Measurements from ENCODE around the gene ELOVL4. TPM values are rescaled to one million over a fixed set of nuclear protein-coding genes. Genes with fewer than 3 reads are reported as not detected.

Gene ELOVL4
- total and polyA plus RNA-seq, 5 donors from 2014 or later: 0.10 to 0.72 (median 0.25) TPM; not detected in 1

GRCh38 chr6:79909517-79909916 is 37.8 kb downstream of the ELOVL4 start:
- H3K27ac Mint-ChIP-seq: no peak overlapping the region
- H3K36me3 Mint-ChIP-seq: no peaks in the 10 kb centered on the region
- H3K27me3 ChIP-seq (ENCODE audit: control insufficient read depth, insufficient read depth, low read length): peaks cover 7% of the 10 kb centered on the region
- H3K27ac ChIP-seq (ENCODE audit: insufficient read depth, low read length, poor library complexity, severe bottlenecking): no peak overlapping the region
- H3K36me3 ChIP-seq (ENCODE audit: control insufficient read depth, insufficient read depth, low read length): no peaks in the 10 kb centered on the region
- H3K4me1 ChIP-seq (ENCODE audit: control insufficient read depth, insufficient read depth, low read length, poor library complexity, severe bottlenecking): no peaks in the 10 kb centered on the region
- no peak overlapping the region for H3K4me3 ChIP-seq (ENCODE audit: low read depth, low read length)
- H3K27me3 Mint-ChIP-seq: peaks cover 21% of the 10 kb centered on the region
- DNase-seq (no peak), ATAC-seq (ENCODE audit: low read depth in 2 of 2) (no peak)
- H3K4me1 Mint-ChIP-seq: no peaks in the 10 kb centered on the region
- H3K9me3 Mint-ChIP-seq: peaks cover 0 to 2% (median 0%) of the 10 kb centered on the region in 7 donors
- no peak overlapping the region for H3K4me3 Mint-ChIP-seq
- H3K9me3 ChIP-seq (ENCODE audit: control insufficient read depth in 2 of 2, low read length in 2 of 2): no peaks in the 10 kb centered on the region

- Histone ChIP-seq H3K4me1 (ENCODE audit: control insufficient read depth, insufficient read depth, low read length, poor library complexity, severe bottlenecking) (no peaks in the 10 kb centered on the region), H3K4me3 (ENCODE audit: low read depth, low read length) (no peak overlapping the region), H3K27ac (ENCODE audit: insufficient read depth, low read length, poor library complexity, severe bottlenecking) (no peak overlapping the region), H3K27me3 (ENCODE audit: control insufficient read depth, insufficient read depth, low read length) (peaks cover 4% of the 10 kb centered on the region), H3K36me3 (ENCODE audit: control insufficient read depth, insufficient read depth, low read length) (no peaks in the 10 kb centered on the region), H3K9me3 (ENCODE audit: control insufficient read depth in 2 of 2, low read length in 2 of 2) (no peaks in the 10 kb centered on the region)
- H3K4me1 Mint-ChIP-seq: no peaks in the 10 kb centered on the region
- H3K36me3 Mint-ChIP-seq: no peaks in the 10 kb centered on the region
- no peak for DNase-seq
- H3K9me3 Mint-ChIP-seq: peaks cover 0 to 2% (median 0%) of the 10 kb centered on the region in 7 donors
- H3K27me3 Mint-ChIP-seq: no peaks in the 10 kb centered on the region
- no peak overlapping the region for H3K4me3 Mint-ChIP-seq
- no peak overlapping the region for H3K27ac Mint-ChIP-seq
- no peak for ATAC-seq (ENCODE audit: low read depth in 2 of 2)
Observed at GRCh38 chr6:79902046-79902445, 45.3 kb downstream of the ELOVL4 start.

- Mint-ChIP-seq H3K36me3 (no peaks in the 10 kb centered on the region), H3K27ac (no peak overlapping the region), H3K9me3 (peaks cover 0 to 1% (median 0%) of the 10 kb centered on the region in 7 donors), H3K4me1 (no peaks in the 10 kb centered on the region), H3K27me3 (peaks cover 6% of the 10 kb centered on the region), H3K4me3 (no peak overlapping the region)
- Histone ChIP-seq H3K36me3 (ENCODE audit: control insufficient read depth, insufficient read depth, low read length) (no peaks in the 10 kb centered on the region), H3K27ac (ENCODE audit: insufficient read depth, low read length, poor library complexity, severe bottlenecking) (no peak overlapping the region), H3K27me3 (ENCODE audit: control insufficient read depth, insufficient read depth, low read length) (peaks cover 3% of the 10 kb centered on the region), H3K4me3 (ENCODE audit: low read depth, low read length) (no peak overlapping the region), H3K4me1 (ENCODE audit: control insufficient read depth, insufficient read depth, low read length, poor library complexity, severe bottlenecking) (no peaks in the 10 kb centered on the region), H3K9me3 (ENCODE audit: control insufficient read depth in 2 of 2, low read length in 2 of 2) (no peaks in the 10 kb centered on the region)
- ATAC-seq (ENCODE audit: low read depth in 2 of 2) (no peak), DNase-seq (no peak)
Observed at GRCh38 chr6:79898076-79898475, 49.3 kb downstream of the ELOVL4 start.

GRCh38 chr6:79896075-79896449 is 51.3 kb downstream of the ELOVL4 start:
- Histone ChIP-seq H3K36me3 (ENCODE audit: control insufficient read depth, insufficient read depth, low read length) (no peaks in the 10 kb centered on the region), H3K4me3 (ENCODE audit: low read depth, low read length) (no peak overlapping the region), H3K9me3 (ENCODE audit: control insufficient read depth in 2 of 2, low read length in 2 of 2) (no peaks in the 10 kb centered on the region), H3K27me3 (ENCODE audit: control insufficient read depth, insufficient read depth, low read length) (peaks cover 2% of the 10 kb centered on the region), H3K4me1 (ENCODE audit: control insufficient read depth, insufficient read depth, low read length, poor library complexity, severe bottlenecking) (no peaks in the 10 kb centered on the region), H3K27ac (ENCODE audit: insufficient read depth, low read length, poor library complexity, severe bottlenecking) (no peak overlapping the region)
- Mint-ChIP-seq H3K36me3 (no peaks in the 10 kb centered on the region), H3K9me3 (peaks cover 0 to 11% (median 0%) of the 10 kb centered on the region in 7 donors), H3K27ac (no peak overlapping the region), H3K4me1 (no peaks in the 10 kb centered on the region), H3K4me3 (no peak overlapping the region), H3K27me3 (peaks cover 9% of the 10 kb centered on the region)
- ATAC-seq (ENCODE audit: low read depth in 2 of 2) (no peak), DNase-seq (no peak)

- peaks cover 9% of the 10 kb centered on the region for H3K27me3 Mint-ChIP-seq
- peaks cover 0 to 14% (median 0%) of the 10 kb centered on the region in 7 donors for H3K9me3 Mint-ChIP-seq
- Histone ChIP-seq H3K9me3 (ENCODE audit: control insufficient read depth in 2 of 2, low read length in 2 of 2) (no peaks in the 10 kb centered on the region), H3K36me3 (ENCODE audit: control insufficient read depth, insufficient read depth, low read length) (no peaks in the 10 kb centered on the region), H3K4me3 (ENCODE audit: low read depth, low read length) (no peak overlapping the region), H3K27ac (ENCODE audit: insufficient read depth, low read length, poor library complexity, severe bottlenecking) (no peak overlapping the region), H3K4me1 (ENCODE audit: control insufficient read depth, insufficient read depth, low read length, poor library complexity, severe bottlenecking) (no peaks in the 10 kb centered on the region), H3K27me3 (ENCODE audit: control insufficient read depth, insufficient read depth, low read length) (peaks cover 2% of the 10 kb centered on the region)
- H3K4me3 Mint-ChIP-seq: no peak overlapping the region
- no peak overlapping the region for H3K27ac Mint-ChIP-seq
- H3K4me1 Mint-ChIP-seq: no peaks in the 10 kb centered on the region
- DNase-seq (no peak), ATAC-seq (ENCODE audit: low read depth in 2 of 2) (no peak)
- no peaks in the 10 kb centered on the region for H3K36me3 Mint-ChIP-seq
Observed at GRCh38 chr6:79895382-79896074, 51.8 kb downstream of the ELOVL4 start.

GRCh38 chr6:79894939-79895338 is 52.4 kb downstream of the ELOVL4 start:
- H3K9me3 ChIP-seq (ENCODE audit: control insufficient read depth in 2 of 2, low read length in 2 of 2): no peaks in the 10 kb centered on the region
- H3K36me3 ChIP-seq (ENCODE audit: control insufficient read depth, insufficient read depth, low read length): no peaks in the 10 kb centered on the region
- no peaks in the 10 kb centered on the region for H3K27me3 ChIP-seq (ENCODE audit: control insufficient read depth, insufficient read depth, low read length)
- H3K27ac Mint-ChIP-seq: no peak overlapping the region
- H3K4me3 ChIP-seq (ENCODE audit: low read depth, low read length): no peak overlapping the region
- no peaks in the 10 kb centered on the region for H3K36me3 Mint-ChIP-seq
- no peaks in the 10 kb centered on the region for H3K4me1 ChIP-seq (ENCODE audit: control insufficient read depth, insufficient read depth, low read length, poor library complexity, severe bottlenecking)
- no peaks in the 10 kb centered on the region for H3K4me1 Mint-ChIP-seq
- peaks cover 9% of the 10 kb centered on the region for H3K27me3 Mint-ChIP-seq
- ATAC-seq (ENCODE audit: low read depth in 2 of 2): no peak
- H3K4me3 Mint-ChIP-seq: no peak overlapping the region
- no peak for DNase-seq
- H3K27ac ChIP-seq (ENCODE audit: insufficient read depth, low read length, poor library complexity, severe bottlenecking): no peak overlapping the region
- H3K9me3 Mint-ChIP-seq: peaks cover 0 to 20% (median 0%) of the 10 kb centered on the region in 7 donors

GRCh38 chr6:79888587-79888986 is 58.8 kb downstream of the ELOVL4 start:
- H3K4me3 Mint-ChIP-seq: no peak overlapping the region
- ATAC-seq (ENCODE audit: low read depth in 2 of 2): no peak
- H3K36me3 ChIP-seq (ENCODE audit: control insufficient read depth, insufficient read depth, low read length): no peaks in the 10 kb centered on the region
- DNase-seq: no peak
- no peaks in the 10 kb centered on the region for H3K36me3 Mint-ChIP-seq
- H3K9me3 ChIP-seq (ENCODE audit: control insufficient read depth in 2 of 2, low read length in 2 of 2): no peaks in the 10 kb centered on the region
- no peaks in the 10 kb centered on the region for H3K4me1 Mint-ChIP-seq
- no peaks in the 10 kb centered on the region for H3K27me3 ChIP-seq (ENCODE audit: control insufficient read depth, insufficient read depth, low read length)
- no peaks in the 10 kb centered on the region for H3K4me1 ChIP-seq (ENCODE audit: control insufficient read depth, insufficient read depth, low read length, poor library complexity, severe bottlenecking)
- no peak overlapping the region for H3K4me3 ChIP-seq (ENCODE audit: low read depth, low read length)
- H3K27ac ChIP-seq (ENCODE audit: insufficient read depth, low read length, poor library complexity, severe bottlenecking): no peak overlapping the region
- H3K27ac Mint-ChIP-seq: no peak overlapping the region
- peaks cover 0 to 21% (median 3%) of the 10 kb centered on the region in 7 donors for H3K9me3 Mint-ChIP-seq
- H3K27me3 Mint-ChIP-seq: peaks cover 27% of the 10 kb centered on the region

GRCh38 chr6:79878142-79878748 is 69.1 kb downstream of the ELOVL4 start:
- H3K27me3 ChIP-seq (ENCODE audit: control insufficient read depth, insufficient read depth, low read length): peaks cover 15% of the 10 kb centered on the region
- Mint-ChIP-seq H3K27me3 (peaks cover 7% of the 10 kb centered on the region), H3K27ac (no peak overlapping the region), H3K9me3 (peaks cover 0 to 13% (median 5%) of the 10 kb centered on the region in 7 donors), H3K36me3 (no peaks in the 10 kb centered on the region), H3K4me1 (no peaks in the 10 kb centered on the region), H3K4me3 (no peak overlapping the region)
- no peak overlapping the region for H3K27ac ChIP-seq (ENCODE audit: insufficient read depth, low read length, poor library complexity, severe bottlenecking)
- DNase-seq: no peak
- H3K36me3 ChIP-seq (ENCODE audit: control insufficient read depth, insufficient read depth, low read length): no peaks in the 10 kb centered on the region
- H3K4me3 ChIP-seq (ENCODE audit: low read depth, low read length): no peak overlapping the region
- no peaks in the 10 kb centered on the region for H3K9me3 ChIP-seq (ENCODE audit: control insufficient read depth in 2 of 2, low read length in 2 of 2)
- H3K4me1 ChIP-seq (ENCODE audit: control insufficient read depth, insufficient read depth, low read length, poor library complexity, severe bottlenecking): no peaks in the 10 kb centered on the region
- ATAC-seq (ENCODE audit: low read depth in 2 of 2): no peak
